Kidney (tissue), 14 donors: ENCODE results near the gene NPC1. TPM values are rescaled to one million over a fixed set of nuclear protein-coding genes. Genes with fewer than 3 reads are reported as not detected.

ENCODE experiments used
- DNase-seq, 5 donors: peaks; one replicate each; pipeline ENCODE4 v3.0.0-alpha.2; 2013 to 2020
- FAIRE-seq: peaks from 2 replicates; lab custom pipeline; 2012; peaks lifted over from hg19 to GRCh38; lab: Jason Lieb, UNC
- H3K27ac ChIP-seq, 2 donors: one replicate each; pipeline ENCODE4 v1.7.0; 2013; ENCODE audit warnings: low read depth in 2 of 2, low read length in 2 of 2, inconsistent platforms in 1 of 2
- H3K27me3 ChIP-seq: one replicate; pipeline ENCODE4 v1.7.1; 2013; ENCODE audit warnings: low read length, inconsistent platforms; ENCODE audit not compliant: control insufficient read depth, insufficient read depth
- H3K36me3 ChIP-seq, 3 donors: one replicate each; pipeline versions ENCODE4 v1.7.0 to v1.7.1; 2013; ENCODE audit warnings: low read length in 3 of 3, control low read depth in 1 of 3, inconsistent platforms in 1 of 3; ENCODE audit not compliant: insufficient read depth in 3 of 3, control insufficient read depth in 2 of 3
- H3K4me1 ChIP-seq, 3 donors: one replicate each; pipeline versions ENCODE4 v1.7.0 to v1.7.1; 2013; ENCODE audit warnings: low read length in 3 of 3, inconsistent platforms in 1 of 3, low read depth in 1 of 3; ENCODE audit not compliant: control insufficient read depth in 2 of 3, insufficient read depth in 2 of 3
- H3K4me3 ChIP-seq, 3 donors: one replicate each; pipeline versions ENCODE4 v1.7.0 to v1.8.1; 2013; ENCODE audit warnings: low read length in 3 of 3, control low read depth in 1 of 3, inconsistent platforms in 1 of 3
- H3K9ac ChIP-seq, 3 donors: one replicate each; pipeline versions ENCODE4 v1.7.0 to v1.7.1; 2013; ENCODE audit warnings: low read length in 3 of 3, control low read depth in 1 of 3, inconsistent platforms in 1 of 3
- H3K9me3 ChIP-seq, 3 donors: one replicate each; pipeline versions ENCODE4 v1.7.0 to v1.7.1; 2013; ENCODE audit warnings: low read length in 3 of 3, control low read depth in 1 of 3, inconsistent platforms in 1 of 3; ENCODE audit not compliant: control insufficient read depth in 2 of 3, insufficient read depth in 1 of 3
- intact Hi-C: fragments of 100-400 bp; cut with DNase I; formaldehyde crosslinking; loops from one replicate; pipeline ENCODE4 v1.11.1; 2022
- polyA plus RNA-seq: library from polyadenylated mRNA; stranded (reverse); fragments of 350-450 nt; fragmentation: Illumina TruSeq; extraction: RNeasy Lipid Tissue Mini Kit (QIAGEN cat#74804); gene quantifications from one replicate; pipeline ENCODE4 v1.2.3, GENCODE V29; 2014; ENCODE audit warnings: low read depth, low replicate concordance; ENCODE audit not compliant: insufficient read depth
- total RNA-seq: library from RNA; stranded (reverse); fragmentation: NEBNext Ultra II Directional; extraction: Animal tissue kit (Norgen Biotek cat#: 25700); gene quantifications from one replicate; pipeline ENCODE4 v1.2.1, GENCODE V29; 2021
- TF ChIP-seq, protein P1 (sequence below): IDR thresholded peaks from 3 replicates; pipeline ENCODE4 v1.5.1; 2012; ENCODE audit warnings: mild to moderate bottlenecking, moderate library complexity, borderline replicate concordance; ENCODE audit not compliant: insufficient read depth; ENCODE audit errors: extremely low read depth
- donor health status: control.
- donor health status: control.
- donor health status: control.
- donor health status: control.
- donor health status: control.
- donor health status: DM: yes; HTN: yes; CAD: no.
- donor health status: Normal renal cell carcinoma (clear cell type).

Gene NPC1
- total and polyA plus RNA-seq, 2 donors from 2014 or later: 16.0 to 50.2 TPM

DNA sequence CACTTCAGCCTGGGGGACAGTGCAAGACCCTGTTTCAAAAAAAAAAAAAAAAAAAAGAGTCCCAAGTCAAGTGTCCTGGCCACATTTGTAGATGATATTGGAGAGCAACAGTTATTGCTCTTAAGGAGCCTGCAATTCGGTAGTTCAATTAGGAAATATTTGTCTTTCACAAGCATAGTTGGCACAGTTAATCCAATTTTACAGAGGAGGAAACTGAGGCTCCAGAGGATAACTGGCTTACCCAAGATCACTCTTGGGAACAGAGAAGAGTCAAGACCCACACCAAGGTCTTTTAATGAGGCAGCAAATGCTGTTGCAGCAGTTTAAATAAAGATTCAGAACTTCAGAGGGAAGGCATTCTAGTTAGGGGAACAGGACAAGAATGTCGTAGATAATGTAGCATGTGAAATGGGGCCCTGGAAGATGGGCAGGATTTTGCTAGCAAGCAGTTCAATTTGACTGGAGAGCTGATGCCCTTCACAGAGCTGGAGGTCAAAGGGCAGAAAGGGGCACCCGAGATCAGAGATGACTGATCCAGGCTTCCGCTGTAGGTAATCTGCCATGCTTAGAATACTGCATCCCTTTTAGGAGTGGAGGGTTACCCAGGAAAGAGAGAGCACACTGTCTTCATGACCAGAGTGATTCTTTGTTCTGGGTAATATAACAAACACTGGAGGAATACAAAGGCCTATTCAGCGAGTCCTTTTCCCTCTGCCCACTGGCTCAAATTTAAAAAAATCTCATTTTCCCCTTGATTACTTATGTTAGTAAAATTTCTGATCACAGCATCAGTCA is 3.0 kb downstream of the NPC1 start:
- Histone ChIP-seq H3K36me3 (no peaks in the 10 kb centered on the region), H3K4me1 (peaks cover 0 to 10% (median 0%) of the 10 kb centered on the region in 3 donors), H3K9ac (no peak overlapping the region), H3K27ac (no peak overlapping the region), H3K9me3 (no peaks in the 10 kb centered on the region), H3K4me3 (no peak overlapping the region), H3K27me3 (peaks cover 3% of the 10 kb centered on the region)
- no peak for DNase-seq
- no peak for FAIRE-seq
- TF ChIP-seq, protein P1, sequence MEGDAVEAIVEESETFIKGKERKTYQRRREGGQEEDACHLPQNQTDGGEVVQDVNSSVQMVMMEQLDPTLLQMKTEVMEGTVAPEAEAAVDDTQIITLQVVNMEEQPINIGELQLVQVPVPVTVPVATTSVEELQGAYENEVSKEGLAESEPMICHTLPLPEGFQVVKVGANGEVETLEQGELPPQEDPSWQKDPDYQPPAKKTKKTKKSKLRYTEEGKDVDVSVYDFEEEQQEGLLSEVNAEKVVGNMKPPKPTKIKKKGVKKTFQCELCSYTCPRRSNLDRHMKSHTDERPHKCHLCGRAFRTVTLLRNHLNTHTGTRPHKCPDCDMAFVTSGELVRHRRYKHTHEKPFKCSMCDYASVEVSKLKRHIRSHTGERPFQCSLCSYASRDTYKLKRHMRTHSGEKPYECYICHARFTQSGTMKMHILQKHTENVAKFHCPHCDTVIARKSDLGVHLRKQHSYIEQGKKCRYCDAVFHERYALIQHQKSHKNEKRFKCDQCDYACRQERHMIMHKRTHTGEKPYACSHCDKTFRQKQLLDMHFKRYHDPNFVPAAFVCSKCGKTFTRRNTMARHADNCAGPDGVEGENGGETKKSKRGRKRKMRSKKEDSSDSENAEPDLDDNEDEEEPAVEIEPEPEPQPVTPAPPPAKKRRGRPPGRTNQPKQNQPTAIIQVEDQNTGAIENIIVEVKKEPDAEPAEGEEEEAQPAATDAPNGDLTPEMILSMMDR: no peak
- intact Hi-C loops: no loop called here

GRCh38 chr18:23580677-23581367 is 5.5 kb downstream of the NPC1 start:
- no peaks in the 10 kb centered on the region for H3K9me3 ChIP-seq
- DNase-seq (no peak), FAIRE-seq (no peak)
- peaks cover 0 to 10% (median 0%) of the 10 kb centered on the region in 3 donors for H3K4me1 ChIP-seq
- no peak overlapping the region for H3K9ac ChIP-seq
- intact Hi-C loops: no loop called here
- no peaks in the 10 kb centered on the region for H3K27me3 ChIP-seq
- H3K27ac ChIP-seq: no peak overlapping the region
- H3K36me3 ChIP-seq: no peaks in the 10 kb centered on the region
- TF ChIP-seq, protein P1: no peak
- no peak overlapping the region for H3K4me3 ChIP-seq

GRCh38 chr18:23578891-23579653 is 7.2 kb downstream of the NPC1 start:
- intact Hi-C loops: no loop called here
- Histone ChIP-seq H3K27me3 (no peaks in the 10 kb centered on the region), H3K9me3 (no peaks in the 10 kb centered on the region), H3K9ac (no peak overlapping the region), H3K4me1 (peaks cover 0 to 9% (median 0%) of the 10 kb centered on the region in 3 donors), H3K36me3 (no peaks in the 10 kb centered on the region), H3K4me3 (no peak overlapping the region), H3K27ac (no peak overlapping the region)
- TF ChIP-seq, protein P1: no peak
- no peak for FAIRE-seq
- DNase-seq: peak in 1 of 5 donors; percentile 17
